HG02588 (cell line): ENCODE data around the gene TMEM117.
"Not testable (repeated sequence)": the region's sequence is repeated elsewhere in the genome, so short reads cannot be mapped to it uniquely, and the experiment has no call there.

Experiments
- ATAC-seq: cut with Tn5 transposase; IDR thresholded peaks from one replicate; pipeline ENCODE4 v1.9.1; 2021; ENCODE audit warnings: mild to moderate bottlenecking, moderate library complexity; ENCODE audit not compliant: unreplicated experiment

The TMEM117 gene

GRCh38 chr12:43836475-43836989, 651 bp downstream of the TMEM117 start:
- no peak for ATAC-seq

- no peak for ATAC-seq
Measured at GRCh38 chr12:43840338-43840737, 4.5 kb downstream of the TMEM117 start.

- no peak for ATAC-seq
Measured at GRCh38 chr12:43841253-43841652, 5.4 kb downstream of the TMEM117 start.

DNA sequence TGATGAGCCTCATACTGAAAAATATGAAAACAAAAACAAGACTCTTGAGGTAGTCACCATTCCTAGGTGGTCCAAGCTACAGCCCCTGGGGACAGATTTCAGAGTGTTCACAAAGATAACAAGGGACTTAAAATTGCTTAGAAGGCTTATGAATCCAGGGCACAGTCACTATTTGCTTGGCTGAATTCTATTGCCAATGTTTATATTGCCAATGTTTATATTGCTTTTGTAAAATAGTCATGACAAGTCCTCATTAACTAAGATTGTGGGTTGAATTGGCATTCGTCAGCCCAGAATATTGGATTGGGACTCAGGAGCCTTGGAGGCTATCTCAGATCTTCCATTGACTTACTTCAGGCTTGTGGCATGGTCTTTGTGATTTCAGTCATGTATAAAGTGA, 6.4 kb downstream of the TMEM117 start:
- ATAC-seq = no peak

DNA sequence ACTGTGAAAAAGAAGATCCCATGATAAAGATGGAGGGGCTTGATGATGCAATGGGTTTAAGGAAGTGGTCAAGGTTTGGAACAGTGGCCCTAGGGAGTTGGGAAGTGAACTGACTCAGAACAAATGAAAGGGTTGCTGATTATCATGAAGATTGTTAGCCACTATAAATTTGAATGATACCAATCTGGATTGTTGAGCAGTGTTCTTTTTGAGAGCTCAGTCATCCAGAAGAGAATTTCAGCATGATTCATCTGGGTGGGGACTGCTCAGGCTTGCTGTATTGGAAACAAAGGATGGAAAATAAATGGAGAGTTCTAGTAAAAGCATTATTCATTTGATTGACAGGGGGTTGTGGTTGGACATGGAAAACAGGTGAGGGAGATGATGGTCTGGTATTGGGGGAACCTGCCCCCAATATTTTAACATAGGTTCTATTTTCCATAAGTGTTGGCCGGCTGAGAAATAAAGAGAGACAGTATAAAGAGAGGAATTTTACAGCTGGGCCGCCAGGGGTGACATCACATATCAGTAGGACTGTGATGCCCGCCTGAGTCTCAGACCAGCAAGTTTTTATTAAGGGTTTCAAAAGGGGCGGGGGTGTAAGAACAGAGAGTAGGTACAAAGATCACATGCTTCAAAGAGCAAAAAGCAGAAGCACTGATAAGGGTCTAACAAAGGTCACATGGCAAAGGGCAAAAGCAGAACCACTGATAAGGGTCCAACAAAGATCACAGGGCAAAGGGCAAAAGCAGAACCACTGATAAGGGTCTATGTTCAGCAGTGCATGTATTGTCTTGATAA, 11.7 kb downstream of the TMEM117 start:
- ATAC-seq = not testable (repeated sequence)

DNA sequence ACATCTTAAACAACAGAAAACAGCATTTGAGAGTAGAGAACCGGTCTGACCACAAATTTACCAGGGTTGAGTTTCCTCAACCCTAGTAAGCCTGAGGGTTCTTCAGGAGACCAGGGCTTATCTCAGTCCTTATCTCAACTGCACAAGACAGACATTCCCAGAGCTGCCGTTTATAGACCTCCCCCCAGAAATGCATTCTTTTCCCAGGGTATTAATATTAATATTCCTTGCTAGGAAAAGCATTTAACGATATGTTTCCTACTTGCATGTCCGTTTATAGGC, 12.3 kb downstream of the TMEM117 start:
- no peak for ATAC-seq

GRCh38 chr12:43848786-43849185, 12.9 kb downstream of the TMEM117 start:
- no peak for ATAC-seq

DNA sequence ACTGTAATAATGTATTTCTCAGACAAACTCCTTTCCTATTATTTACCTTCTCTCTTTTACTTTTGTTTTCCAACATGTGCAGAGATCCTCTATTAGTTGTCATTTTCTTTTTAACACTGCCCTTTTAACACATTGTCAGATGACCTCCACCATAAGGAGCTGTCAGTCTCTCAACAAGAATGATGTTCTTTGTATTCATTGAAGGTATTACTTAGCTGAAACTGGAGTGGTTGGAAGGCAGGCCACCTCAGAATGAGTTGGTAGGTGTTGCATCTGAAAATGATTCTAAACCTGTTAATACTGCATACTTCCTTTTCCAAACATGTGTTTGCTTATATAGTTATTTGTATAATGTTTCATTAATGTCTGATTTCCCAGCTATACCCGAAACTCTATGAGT, 16.9 kb downstream of the TMEM117 start:
- ATAC-seq = no peak

GRCh38 chr12:43856972-43857371, 21.1 kb downstream of the TMEM117 start:
- no peak for ATAC-seq

DNA sequence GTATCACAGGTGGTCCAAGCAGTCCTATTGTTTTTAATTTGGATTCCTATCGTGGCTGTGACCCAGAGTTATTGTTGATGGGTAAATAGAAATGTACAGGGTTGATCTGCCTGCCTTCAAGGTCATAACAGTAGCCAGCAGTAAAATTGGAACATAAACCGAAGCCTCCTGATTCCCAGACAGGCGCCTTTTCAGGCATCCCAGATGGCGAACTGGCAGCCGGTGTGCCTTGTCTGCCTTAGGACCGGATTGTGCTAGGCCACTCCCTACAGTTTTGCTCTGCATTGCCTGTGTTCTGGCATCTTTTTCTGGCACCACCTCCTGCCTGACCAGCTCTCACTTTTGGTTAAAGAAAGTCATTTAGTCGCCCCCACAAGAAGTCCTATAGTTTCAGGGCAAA, 22.2 kb downstream of the TMEM117 start:
- ATAC-seq = no peak

DNA sequence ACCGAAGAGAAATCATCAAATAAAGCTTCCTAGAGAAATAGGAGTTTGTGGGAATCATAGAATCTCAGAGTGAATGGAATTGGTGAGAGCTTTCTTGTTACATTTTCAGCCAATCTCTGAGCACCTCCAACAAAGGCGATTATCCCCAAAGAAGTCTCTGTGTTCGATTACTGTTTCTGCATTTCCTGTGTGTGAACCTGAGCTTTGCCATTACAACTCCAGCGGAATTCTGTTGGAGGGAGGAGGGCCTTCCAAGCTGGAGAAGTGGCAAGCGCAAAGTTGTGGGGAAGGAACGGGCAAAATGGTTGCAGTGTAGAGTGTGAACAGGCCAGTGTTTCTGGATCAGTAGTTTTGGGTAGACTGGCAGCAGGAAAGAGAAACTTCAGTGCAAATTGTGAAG, 23.1 kb downstream of the TMEM117 start:
- ATAC-seq = no peak

DNA sequence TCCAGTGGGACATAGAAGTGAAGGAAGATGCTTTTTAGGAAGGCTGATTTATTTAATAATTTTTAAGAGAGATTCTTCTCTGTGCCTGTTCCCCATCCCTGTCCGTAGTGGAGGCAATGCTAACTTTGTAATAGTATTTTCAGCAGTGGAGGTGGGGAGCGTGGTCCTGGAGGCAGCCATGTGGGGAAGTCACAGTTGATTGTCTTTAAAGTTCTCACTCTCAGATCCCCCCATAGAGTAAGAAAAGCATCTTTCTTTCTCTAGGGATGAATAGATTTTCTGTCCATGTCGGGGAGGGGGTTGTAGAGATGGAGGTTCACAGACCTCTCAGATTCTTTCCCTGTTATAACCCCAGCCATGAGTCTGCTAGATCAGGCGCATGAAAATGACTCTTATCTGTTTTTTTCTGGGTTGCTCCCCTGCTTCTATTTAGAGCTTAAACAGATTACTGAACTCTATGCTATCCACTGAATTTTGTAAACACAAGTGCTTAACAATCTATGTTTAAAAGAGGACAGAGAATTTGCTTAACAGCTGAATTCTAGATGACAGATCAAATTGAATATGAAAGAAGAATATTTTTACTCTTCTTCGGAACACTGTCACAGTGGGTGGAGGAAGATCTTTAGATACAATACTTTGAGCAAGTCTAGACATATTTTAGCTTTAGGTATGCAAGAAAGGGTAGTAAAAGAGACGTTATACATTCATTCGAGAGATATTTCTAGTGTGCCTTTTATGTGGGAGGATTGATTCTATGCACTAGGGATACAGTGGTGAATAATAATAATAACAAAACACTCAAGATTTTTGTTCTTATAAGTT, 25.3 kb downstream of the TMEM117 start:
- ATAC-seq = no peak

- no peak for ATAC-seq
Measured at GRCh38 chr12:43861840-43862150, 25.9 kb downstream of the TMEM117 start.

DNA sequence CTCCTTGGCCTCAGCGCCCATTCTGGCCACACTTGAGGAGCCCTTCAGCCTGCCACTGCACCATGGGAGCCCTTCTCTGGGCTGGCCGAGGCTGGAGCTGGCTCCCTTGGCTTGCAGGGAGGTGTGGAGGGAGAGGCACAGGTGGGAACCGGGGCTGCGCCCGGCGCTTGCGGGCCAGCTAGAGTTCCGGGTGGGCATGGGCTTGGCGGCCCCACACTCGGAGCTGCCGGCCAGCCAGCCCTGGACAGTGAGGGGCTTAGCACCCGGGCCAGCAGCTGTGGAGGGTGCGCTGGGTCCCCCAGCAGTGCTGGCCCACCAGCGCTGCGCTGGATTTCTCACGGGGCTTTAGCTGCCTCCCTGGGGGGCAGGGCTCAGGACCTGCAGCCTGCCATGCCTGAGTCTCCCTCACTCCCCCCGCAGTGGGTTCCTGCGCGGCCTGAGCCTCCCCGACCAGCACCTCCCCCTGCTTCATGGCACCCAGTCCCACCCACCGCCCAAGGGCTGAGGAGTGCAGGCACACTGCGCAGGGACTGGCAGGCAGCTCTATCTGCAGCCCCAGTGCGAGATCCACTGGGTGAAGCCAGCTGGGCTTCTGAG, 28.0 kb downstream of the TMEM117 start:
- no peak for ATAC-seq

- not testable (repeated sequence) for ATAC-seq
Measured at GRCh38 chr12:43864557-43864956, 28.7 kb downstream of the TMEM117 start.

DNA sequence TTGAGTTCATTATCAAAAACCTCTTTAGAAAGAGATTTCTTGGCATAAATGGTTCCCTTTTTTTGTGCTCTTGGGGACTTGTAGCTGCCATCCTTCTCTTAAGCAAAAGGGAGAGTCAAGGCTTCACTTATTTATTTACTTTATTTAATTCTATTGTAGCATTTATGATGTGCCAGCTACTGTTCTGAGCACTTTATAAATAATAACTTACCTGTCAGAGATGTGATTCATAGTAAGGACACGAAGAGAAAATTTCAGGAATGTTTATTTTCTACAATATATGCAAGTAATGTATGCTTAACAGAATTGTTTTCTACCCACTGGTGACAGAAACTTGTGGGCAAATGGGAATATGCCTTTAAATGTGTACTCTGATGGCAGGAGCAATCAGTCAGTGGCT, 33.3 kb downstream of the TMEM117 start:
- no peak for ATAC-seq

DNA sequence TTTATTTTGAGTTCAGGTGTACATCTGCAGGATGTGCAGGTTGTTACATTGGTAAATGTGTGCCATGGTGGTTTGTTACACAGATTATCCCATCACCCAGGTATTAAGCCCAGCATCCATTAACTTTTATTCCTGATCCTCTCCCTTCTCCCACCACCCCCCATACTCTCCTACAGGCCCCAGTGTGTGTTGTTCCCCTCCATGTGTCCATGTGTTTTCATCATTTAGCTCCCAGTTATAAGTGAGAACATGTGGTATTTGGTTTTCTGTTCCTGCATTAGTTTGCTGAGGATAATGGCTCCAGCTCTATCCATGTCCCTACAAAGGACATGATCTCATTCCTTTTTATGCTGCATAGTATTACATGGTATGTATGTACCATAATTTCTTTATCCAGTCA, 33.9 kb downstream of the TMEM117 start:
- not testable (repeated sequence) for ATAC-seq

DNA sequence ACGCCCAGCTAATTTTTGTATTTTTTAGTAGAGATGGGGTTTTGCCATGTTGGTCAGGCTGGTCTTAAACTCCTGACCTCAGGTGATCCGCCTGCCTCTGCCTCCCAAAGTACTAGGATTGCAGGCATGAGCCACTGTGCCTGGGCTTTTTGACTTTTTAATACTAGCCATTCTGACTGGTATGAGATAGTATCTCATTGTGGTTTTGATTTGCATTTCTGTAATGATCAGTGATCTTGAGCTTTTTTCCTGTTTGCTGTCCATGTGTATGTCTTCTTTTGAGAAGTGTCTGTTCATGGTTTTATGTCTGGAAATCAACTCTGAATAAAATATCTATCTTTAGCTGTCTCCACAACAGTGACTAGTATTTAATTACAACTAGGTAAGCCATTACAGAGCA, 35.4 kb downstream of the TMEM117 start:
- not testable (repeated sequence) for ATAC-seq

DNA sequence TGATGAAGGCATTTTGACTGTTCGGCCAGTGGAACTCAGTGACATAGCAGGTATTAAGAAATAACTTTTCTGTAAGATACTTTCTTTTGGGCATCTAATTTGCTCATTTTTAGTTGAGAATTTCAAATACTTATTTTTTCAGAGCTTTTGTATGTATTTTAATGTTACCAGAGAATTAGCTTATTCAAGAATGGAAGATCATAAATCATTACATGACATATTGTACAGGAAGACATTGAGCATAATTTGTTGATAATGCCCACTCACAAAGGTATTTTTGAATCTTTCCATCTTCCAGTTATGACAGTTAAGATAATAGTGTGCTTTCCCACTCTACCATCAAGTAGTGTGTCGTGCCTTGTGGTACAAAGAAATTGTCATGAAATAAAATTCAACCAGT, 36.5 kb downstream of the TMEM117 start:
- ATAC-seq = no peak

GRCh38 chr12:43878050-43878449, 42.2 kb downstream of the TMEM117 start:
- no peak for ATAC-seq

- ATAC-seq = no peak
Measured at GRCh38 chr12:43880547-43880946, 44.7 kb downstream of the TMEM117 start.

DNA sequence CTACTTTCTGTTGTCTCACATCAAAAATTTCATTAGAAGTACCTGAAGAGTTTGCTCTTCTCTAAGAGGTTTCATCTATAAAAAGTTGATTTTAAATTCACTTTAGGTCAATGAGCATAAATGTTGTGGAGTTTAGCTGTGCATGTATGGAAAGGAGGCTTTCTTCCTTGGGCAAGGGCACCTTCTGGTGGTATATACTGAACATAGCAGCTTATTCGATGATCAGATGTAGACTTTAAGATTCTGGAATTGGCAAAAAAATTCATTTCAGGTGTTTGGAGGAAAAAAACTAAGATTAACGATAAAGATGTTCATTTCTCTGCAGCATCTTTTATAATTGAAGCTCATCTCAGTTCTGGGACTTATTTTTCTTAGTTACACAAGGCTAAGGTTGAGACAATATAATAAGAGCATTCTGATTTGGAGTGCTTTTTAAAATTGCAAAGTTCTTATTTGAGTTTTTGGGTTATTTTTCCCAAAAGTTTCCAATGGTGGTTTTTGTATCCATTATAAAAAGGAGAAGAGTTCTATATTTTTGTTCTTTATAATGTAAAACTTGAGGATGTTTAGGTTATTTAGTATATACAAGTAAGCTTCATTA, 46.8 kb downstream of the TMEM117 start:
- ATAC-seq = peak; percentile 82
